Measurements from ENCODE around the gene COG8.
"Not testable (repeated sequence)": the region's sequence is repeated elsewhere in the genome, so short reads cannot be mapped to it uniquely, and the experiment has no call there.

Gene COG8

GRCh38 chr16:69339289-69340094 lies at the start of gene COG8, which contains the start of gene NIP7:
TSS of gene COG8 (minus strand) at chr16:69339564. CDS start at chr16:69339552, 12 bp downstream.
TSS of gene NIP7 (plus strand) at chr16:69339772. CDS start at chr16:69339830, 58 bp downstream.
- peak; percentile 89 for DNase-seq

- no peak for DNase-seq
Measured at GRCh38 chr16:69386596-69386995, 47.2 kb upstream of the COG8 start.

GRCh38 chr16:69384974-69385373 lies 45.6 kb upstream of the COG8 start:
- no peak for DNase-seq

GRCh38 chr16:69382421-69382820 lies 43.1 kb upstream of the COG8 start:
- no peak for DNase-seq

- no peak for DNase-seq
Measured at GRCh38 chr16:69381231-69381630, 41.9 kb upstream of the COG8 start.

GRCh38 chr16:69378760-69379159 lies 39.4 kb upstream of the COG8 start:
- DNase-seq: no peak

GRCh38 chr16:69378036-69378435 lies 38.7 kb upstream of the COG8 start:
- DNase-seq: no peak

- DNase-seq: no peak
Measured at GRCh38 chr16:69376393-69377059, 37.2 kb upstream of the COG8 start.

GRCh38 chr16:69373019-69373418 lies 33.7 kb upstream of the COG8 start:
- DNase-seq: no peak

GRCh38 chr16:69371564-69371963 lies 32.2 kb upstream of the COG8 start:
- no peak for DNase-seq

- no peak for DNase-seq
Measured at GRCh38 chr16:69368866-69369265, 29.5 kb upstream of the COG8 start.

GRCh38 chr16:69367980-69368379 lies 28.6 kb upstream of the COG8 start:
- no peak for DNase-seq

- no peak for DNase-seq
Measured at GRCh38 chr16:69366431-69366830, 27.1 kb upstream of the COG8 start.

- DNase-seq: no peak
Measured at GRCh38 chr16:69365901-69366300, 26.5 kb upstream of the COG8 start.

- DNase-seq: no peak
Measured at GRCh38 chr16:69364088-69364487, 24.7 kb upstream of the COG8 start.

- DNase-seq: no peak
Measured at GRCh38 chr16:69363281-69363717, 23.9 kb upstream of the COG8 start.

- not testable (repeated sequence) for DNase-seq
Measured at GRCh38 chr16:69360070-69360469, 20.7 kb upstream of the COG8 start.

GRCh38 chr16:69351309-69352027 lies 12.1 kb upstream of the COG8 start, which contains the start of gene TMED6:
TSS of gene TMED6 (minus strand) at chr16:69351786. CDS start at chr16:69351753, 33 bp downstream.
- DNase-seq: no peak

GRCh38 chr16:69350536-69351133 lies 11.3 kb upstream of the COG8 start:
- no peak for DNase-seq

GRCh38 chr16:69349536-69349935 lies 10.2 kb upstream of the COG8 start:
- no peak for DNase-seq

GRCh38 chr16:69348222-69348621 lies 8.9 kb upstream of the COG8 start:
- DNase-seq: no peak

GRCh38 chr16:69346683-69347082 lies 7.3 kb upstream of the COG8 start:
- DNase-seq: no peak

GRCh38 chr16:69345923-69346322 lies 6.6 kb upstream of the COG8 start:
- DNase-seq: no peak

Data from activated effector memory CD4-positive, alpha-beta T cell treated with Interleukin-2 at 50 U/mL for 16 hours (primary cell).